Upper lobe of left lung (tissue), 4 donors: ENCODE results near the gene MBNL2.

Source experiments
- CTCF ChIP-seq, 6 experiments: fragments of 450-650 bp in 4 of 6; fragments of 200-600 bp in 2 of 6; sonication (generic) in 2 of 6; IDR thresholded peaks; one replicate each; pipeline ENCODE4 v1.5.1; 2016 to 2019; ENCODE audit warnings: antibody characterized with exemption in 6 of 6
- POLR2A ChIP-seq, 4 donors: fragments of 450-650 bp; IDR thresholded peaks; one replicate each; pipeline ENCODE4 v1.5.1; 2016 to 2017; ENCODE audit warnings: antibody characterized with exemption in 4 of 4, mild to moderate bottlenecking in 2 of 4

GRCh38 chr13:97436845-97437244 lies 214.7 kb downstream of the MBNL2 start:
- TF ChIP-seq CTCF (IDR thresholded peaks at IDR 0.05) (no peak), POLR2A (IDR thresholded peaks at IDR 0.05) (no peak)
